NCI-H1105 (cell line): ENCODE results near the gene ABHD16A.

ENCODE experiments used
- DNase-seq: peaks from one replicate; lab custom pipeline; 2025; lab: John Stamatoyannopoulos, UW

ABHD16A gene

DNA sequence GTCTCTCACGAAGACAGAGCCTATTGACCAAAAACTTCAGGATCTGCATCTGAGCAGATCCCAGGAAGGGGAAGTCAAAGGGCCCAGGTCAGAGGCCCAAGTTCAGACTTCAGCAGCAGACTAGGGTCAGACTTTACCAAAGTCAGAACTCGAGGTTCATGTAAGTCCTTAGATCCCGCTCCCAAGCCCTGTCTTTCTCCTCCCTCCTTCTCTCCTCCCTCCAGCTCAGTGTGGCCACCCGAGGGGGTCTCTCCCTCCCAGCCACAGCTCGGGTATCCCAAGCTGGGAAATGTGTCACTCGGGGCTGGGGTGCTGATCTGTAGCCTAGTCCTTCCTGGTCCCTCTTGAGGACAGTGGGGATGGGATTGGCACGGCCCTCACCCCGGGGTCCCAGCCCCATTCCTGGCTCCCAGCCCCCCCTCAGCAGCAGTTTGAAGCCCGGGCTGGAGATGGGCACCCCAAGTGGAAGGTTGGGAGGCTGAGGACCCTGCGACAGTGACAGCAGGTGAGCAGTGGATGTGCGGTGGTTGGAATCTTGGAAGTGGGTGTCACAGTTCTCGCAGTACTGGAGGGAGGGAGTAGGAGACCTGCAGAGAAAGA lies 40.9 kb downstream of the ABHD16A start:
- DNase-seq: no peak

DNA sequence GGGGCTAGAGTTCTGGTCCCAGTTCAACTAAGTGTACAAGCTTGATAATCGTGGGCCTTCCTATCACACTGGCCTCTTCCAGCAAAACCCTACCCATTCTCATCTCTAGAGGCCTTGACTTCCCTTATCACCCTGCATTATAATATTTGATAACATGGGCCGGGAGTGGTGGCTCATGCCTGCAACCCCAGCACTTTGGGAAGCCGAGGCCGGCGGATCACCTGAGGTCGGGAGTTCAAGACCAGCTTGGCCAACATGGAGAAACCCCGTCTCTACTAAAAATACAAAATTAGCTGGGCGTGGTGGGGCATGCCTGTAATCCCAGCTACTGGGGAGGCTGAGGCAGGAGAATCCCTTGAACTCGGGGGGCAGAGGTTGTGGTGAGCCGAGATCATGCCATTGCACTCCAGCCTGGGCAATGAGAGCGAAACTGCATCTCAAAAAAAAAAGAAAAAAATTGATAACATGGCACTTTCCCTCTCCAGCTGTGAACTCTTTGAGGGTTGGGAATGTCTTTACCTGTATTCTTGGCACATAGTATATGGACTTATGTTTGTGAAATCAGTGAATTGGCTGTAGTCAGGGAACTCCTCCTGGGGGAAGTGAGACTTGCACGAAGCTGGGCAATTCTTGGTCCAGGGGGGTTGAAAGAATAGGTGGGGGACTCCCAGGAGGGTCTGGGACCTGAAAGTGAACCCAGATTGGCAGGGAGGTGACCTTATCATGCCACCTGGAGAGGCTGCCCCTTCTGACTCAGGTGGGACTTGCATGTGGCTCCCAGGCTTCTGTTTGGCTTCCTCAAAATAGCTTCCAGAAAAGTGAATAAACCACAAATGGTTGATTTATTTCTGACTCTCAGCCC lies 41.6 kb downstream of the ABHD16A start:
- DNase-seq: no peak

DNA sequence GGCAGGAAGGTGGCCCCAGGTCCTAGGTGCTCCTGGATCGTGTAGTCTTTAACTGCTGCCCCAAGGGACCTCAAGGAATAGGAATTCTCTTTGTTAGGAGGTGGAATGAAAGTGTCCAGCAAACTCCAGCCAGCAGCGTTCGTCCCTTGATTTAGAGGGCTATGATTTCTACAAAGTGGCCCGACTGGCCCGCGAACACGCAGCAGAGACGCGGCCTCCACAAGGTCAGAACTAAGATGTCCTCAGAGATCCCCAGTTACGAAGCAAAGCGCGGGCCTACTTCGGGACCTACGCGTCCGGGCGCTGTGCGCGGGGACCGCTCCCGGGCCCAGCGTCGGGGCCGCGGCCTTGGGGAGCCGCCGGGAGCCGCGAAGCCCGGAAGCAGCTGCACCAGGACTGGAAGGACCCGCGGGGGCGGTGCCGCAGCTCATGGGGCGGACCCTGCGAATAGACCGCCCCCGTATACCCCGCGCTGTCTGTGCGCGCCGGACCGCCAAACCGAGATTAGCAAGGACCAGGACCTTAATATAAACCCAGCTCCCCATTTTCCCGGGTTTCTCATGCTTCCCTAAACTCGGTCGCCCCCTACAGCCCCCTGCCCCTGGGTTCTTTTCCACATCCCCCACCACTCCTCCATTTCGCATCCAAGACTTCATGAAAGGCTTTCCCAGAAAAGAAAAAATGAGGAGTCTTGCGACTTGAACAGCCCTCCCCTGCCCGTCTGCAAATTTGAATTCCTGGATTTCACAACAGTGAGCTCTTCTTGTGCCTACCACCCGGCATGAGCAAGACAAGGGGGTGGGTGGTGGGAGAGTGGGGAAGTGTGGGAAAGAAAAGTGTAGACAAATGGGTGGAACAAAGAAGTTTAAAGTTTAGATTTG lies 42.5 kb downstream of the ABHD16A start, which contains the start of gene C6orf47:
TSS of gene C6orf47 (minus strand) at position 398 of the 881 bp plus-strand sequence. CDS start 831 bp downstream, outside the sequence.
- DNase-seq: peak; percentile 83

DNA sequence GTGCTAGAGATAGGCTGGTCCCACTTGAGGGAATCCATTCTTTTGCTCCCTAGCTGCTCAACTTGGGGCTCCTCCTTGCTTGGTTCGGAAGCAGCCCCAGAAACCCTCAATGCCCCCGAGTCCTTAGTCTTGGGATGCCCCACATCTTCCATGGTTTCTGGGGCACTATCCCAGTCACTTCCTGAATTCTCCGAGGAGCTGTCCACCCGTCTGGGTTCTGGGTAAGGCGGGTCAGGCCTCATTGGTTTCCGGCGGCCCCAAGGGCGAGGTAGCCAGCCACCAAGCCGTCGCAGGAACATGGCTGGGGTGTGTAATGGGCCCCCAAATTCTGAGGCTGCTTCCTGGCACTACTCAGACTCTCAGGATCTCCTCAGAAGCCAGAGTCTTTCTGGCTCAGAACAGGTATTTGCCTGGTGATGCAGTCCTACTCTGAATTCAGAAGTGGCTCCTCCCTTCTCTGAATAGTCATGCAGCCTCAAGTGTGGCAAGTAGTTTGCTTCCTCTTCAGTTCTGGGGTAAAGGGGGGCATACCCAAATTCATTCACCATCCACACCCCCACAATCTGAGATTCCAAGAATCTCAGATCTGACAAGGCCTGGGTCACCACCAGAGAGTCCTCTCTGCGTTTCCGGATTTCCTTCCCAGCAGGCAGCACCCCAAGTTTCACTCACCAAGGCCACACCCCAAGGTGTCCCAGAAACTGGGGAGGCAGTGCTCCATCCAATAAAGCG lies 43.3 kb downstream of the ABHD16A start:
- DNase-seq: no peak

DNA sequence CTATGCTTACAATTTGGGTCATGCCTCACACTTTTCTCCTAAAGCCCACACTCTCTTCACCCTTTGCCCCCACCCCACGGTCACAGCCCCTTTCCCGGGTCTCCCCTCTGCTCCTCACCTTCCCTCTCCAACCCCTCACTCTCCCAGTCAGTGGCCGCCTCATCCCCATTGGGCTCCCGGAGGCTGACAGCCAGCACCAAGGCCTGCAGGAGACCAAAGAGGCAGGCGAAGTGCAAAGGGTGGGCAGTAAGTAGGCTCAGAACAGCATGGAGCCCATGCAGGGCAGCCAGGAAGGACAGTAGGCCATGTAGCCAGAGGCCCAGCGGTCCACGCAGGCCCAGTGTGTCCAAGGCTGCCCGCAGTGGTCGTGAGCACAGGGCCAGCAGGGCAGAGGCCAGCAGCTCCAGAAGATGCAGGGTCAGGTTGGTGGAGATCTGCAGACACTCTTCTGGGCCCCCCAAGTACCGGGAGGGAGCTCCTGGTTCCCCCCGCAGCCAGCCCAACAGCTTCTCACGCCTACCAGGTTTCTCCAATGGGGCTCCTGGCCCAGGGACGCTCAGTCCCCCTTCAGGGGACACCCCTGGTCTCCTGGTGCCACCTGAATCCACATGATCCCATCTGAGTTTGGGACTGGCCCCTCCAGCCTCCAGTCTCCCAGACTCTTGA lies 44.0 kb downstream of the ABHD16A start:
- DNase-seq: no peak

DNA sequence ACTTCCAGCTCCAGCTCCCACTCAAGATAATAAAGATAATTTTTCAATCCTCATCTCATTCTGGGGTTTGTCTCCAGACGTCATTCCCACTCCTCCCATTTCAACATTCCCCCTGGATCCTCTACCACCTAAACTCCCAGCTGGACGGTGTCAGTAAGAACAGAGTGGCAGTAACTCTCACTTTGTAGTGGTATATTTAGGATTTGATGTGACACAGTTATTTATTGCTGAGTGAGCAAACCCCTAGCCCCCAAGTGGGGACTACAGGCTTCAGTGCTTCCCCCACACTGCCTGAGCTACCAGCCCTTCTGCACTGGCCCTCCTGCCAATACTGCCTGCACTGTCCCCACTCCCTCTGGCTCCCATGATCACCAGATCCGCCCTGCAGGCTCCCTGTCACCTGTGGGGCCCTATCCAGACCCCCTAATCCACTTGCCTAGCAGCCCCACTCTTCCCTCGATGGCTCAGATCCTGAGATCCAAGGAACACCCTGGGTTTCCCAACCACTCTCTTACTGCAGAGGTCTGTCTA lies 44.9 kb downstream of the ABHD16A start:
- DNase-seq: no peak

DNA sequence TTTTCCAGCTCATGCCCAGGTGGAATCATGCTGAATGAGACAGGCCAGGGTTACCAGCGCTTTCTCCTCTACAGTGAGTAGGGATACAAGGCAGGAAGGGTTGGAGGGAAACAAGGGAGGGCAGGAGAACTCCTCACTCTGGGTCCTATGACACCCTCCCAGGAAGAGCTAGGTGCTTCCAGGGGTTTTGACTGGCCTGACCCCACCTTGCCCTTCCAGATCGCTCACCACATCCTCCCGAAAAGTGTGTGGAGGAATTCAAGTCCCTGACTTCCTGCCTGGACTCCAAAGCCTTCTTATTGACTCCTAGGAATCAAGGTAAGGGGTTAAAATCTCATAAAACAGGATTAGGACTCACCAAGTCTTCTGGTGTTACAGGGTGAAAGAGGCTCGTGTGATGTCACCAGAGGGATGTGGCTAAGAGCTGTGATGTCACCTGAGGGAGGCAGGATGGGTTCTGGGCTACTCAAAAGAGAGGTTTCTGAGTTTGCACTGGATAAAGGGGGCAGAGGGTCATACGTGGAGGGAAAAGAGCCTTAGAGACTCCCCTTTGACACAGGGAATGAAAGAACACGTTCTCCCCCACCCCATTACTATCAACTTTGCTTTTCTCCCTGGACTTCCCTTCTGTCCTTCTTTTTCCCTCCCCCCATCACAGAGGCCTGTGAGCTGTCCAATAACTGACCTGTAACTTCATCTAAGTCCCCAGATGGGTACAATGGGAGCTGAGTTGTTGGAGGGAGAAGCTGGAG lies 45.5 kb downstream of the ABHD16A start:
- DNase-seq: no peak

DNA sequence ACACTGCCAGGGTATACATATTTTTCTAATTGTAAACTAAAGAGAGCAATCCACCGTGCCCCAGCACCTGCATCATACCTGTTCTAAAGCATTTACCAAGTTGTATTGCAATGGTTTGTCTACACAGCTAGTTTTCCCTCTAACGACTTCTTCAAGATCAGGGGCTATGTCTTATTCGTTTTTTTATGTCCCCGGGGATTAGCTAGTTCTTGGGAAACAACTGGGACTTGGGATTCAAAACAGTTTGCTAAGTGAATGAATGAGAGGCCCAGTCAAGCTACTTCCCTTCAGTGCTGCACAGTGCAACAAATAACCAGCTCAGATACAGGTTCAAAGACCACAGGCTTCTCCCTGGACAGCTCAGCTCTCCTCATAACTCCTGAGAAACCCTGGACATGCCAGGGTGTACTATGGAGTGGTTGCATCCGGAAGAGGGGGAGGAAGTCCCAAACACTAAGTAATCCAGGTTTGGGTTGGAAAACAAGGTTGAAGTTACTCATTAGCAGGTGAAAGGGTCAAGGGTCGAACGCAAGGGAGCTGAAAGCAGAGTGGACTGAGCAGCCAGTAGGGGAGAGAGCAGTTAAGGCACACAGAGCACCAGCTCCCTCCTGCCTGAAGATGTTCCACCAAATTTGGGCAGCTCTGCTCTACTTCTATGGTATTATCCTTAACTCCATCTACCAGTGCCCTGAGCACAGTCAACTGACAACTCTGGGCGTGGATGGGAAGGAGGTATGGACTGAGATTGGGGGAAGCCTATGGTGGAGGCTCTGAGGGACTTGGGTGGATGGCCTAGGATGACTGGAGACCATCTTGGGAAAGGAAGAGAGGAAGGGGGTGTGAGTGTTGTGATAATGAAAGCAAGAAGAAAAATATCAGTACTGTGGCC lies 47.5 kb downstream of the ABHD16A start, which contains the start of gene APOM:
TSS of gene APOM (plus strand) at position 546 of the 889 bp plus-strand sequence. CDS start at position 619, 73 bp downstream.
- no peak for DNase-seq

DNA sequence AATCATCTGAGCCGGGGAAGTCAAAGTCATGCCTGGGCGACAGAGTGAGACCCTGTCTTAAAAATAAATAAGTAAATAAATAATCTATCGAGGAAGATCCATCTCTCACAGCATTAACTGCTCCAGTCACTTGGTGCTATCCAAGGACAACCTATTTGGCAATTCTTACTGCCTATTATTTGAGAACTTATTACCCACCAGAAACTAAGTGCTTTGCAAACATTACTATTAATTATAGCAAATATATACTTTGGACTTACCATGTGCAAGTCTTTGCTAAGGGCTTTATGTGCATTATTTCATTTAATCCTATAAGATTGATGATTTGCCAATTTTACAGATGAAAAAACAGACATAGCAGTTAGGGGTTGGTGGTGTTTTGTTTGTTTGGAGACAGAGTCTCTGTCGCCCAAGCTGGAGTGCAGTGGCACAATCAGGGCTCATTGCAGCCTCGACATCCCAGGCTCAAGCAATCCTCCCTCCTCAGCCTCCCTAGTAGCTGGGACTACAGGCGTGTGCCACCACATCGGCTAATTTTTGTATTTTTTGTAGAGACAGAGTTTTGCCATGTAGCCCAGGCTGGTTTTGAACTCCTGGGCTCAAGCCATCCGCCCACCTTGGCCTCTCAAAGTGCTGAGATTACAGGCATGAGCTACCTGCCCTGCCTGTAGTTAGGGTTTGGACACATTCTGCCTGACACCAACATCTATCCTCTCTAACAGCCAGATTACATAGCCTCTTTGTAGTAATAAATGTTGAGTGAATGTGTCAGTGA lies 48.4 kb downstream of the ABHD16A start:
- no peak for DNase-seq

DNA sequence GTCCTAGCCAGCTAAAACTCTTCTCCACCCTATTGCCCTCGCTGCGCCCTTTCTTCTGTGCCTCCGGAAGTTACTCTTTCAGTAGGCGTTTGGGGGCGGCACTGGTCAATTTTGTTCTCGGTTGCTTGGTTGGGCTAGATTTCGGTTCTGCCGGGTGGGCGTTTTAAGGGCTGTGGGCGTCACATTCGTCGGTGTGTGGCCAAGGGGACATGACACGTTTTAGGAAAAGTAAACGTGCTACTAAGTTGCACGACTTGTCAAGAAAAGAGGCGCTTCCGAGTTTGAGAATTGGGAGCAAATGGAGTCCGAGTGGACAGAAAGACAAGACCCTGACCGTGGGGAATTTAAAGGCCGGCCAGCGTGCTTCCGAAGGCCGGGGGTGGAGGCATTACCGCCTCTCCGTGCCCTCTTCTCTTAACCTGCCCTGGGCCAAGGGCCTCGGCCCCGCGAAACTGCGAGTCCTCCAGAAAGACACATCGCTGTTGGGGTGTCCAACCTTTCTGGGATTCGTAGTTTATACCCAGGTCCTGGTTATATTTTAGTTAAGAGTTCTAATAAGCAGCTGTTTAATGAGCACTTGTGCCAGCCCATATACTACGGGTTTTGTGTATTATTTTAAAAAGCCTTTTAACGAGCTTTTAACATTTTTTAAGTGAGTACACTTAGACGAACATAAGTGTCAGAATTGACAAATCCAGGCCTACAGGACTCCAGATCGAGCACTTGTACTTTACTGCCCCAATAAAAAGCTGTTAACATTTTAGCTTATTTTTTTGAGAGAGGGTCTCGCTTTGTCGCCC lies 50.0 kb downstream of the ABHD16A start:
- DNase-seq: peak; percentile 94

DNA sequence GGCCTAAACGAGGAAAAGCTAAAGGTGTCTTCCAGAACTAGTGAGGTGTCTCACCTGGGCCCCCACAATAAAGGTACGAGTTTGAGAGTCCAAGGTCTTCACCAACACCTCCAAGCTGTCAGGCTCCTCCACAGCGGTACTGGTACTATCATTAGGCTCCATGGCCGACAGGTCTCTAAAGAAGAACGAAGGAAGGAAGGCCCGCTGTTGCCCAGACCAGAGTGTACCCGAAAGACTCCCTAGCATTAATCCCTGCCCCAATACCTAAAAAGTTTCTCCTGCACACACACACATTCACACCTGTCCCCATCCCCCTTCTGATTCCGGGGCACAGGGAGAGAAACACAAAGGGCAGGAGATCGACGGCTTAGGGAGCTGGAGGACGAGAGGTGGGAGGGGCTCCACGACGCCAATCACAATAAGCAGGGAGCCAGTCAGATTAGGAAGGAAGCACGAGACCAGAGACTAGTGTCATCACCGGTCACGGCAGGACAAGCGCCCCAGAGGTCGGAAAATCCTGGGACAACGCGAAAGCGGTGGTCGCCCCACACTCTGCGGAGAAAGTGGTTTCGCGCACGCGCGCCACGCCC lies 51.4 kb downstream of the ABHD16A start:
- DNase-seq: peak; percentile 58

DNA sequence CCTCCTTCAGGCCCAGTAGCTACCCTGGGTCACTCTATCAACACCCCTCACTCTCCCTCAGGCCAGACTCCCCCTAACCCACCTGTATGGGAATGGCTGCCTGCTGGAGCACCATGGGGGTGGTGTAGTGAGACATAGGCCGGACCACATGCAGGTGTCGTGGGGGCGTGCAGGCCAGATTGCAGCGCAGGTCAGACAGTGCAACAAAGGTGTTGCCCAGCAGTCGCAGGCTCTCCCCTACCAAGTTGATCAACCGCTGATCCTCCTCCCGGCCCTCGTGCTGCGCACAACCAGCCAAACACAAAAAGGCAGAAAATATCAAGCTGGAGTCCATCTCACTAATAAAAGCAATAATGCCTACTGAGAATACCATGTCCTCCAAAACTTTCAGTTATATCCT lies 57.8 kb downstream of the ABHD16A start:
- DNase-seq: no peak

DNA sequence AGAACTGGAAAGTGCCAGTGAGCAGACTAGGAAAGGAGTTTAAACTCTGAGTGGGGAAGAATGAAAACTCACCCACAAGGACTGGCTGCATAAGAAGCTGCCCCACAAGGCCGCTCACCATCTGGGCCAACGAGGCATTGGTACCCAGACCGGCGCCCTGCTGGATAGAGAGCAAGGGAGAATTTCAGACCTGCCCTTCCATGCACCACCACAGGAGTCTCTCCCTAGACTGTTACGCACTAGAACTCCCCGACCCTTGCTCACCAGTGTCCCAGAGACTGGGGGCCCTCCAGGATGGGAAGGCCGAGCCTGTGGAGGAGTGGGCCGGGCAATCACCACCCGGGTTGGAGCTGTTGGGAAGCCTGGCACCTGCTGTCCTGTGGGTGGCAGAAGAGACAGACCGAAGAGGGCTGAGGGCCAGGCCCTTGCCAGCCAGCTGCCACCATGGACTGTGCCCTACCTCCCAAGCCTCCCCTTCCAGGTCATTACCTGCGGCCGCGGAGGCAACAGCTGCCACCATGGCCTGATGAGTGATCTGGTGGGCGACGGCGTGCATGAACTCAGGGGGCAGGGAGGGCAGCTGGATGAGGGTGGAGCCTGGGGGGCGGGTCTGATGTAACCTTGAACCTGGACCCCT lies 59.2 kb downstream of the ABHD16A start:
- no peak for DNase-seq

DNA sequence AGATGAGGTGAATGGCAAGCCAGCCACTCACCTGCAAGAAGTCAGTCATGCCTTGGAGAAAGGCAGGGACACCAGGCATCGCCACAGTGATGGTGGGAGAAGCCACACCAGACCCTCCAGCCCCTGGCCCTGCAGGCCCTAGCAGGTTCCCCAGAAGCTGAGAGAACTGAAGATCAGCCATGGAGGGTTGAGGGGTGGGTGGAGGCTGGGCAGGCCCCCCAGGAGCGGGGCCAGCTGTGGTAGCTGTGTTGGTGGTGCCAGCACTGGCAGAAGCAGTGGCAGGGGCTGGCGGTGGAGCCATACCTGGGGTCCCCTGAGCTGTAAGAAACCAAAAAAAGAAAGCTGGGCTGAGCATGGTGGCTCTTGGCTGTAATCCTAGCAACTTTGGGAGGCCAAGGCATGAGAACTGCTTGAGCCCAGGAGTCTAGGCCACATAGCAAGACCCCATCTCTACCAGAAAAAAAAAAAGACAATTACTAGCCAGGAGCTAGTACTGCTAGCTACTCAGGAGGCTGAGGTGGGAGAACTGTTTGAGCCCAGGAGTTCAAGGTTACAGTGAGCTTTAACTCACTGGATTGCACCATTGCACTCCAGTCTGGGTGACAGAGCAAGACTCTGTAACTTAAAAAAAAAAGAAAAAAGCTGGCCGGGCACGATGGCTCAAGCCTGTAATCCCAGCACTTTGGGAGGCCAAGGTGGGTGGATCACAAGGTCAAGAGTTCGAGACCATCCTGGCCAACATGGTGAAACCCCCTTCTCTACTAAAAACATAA lies 60.1 kb downstream of the ABHD16A start:
- DNase-seq: no peak

DNA sequence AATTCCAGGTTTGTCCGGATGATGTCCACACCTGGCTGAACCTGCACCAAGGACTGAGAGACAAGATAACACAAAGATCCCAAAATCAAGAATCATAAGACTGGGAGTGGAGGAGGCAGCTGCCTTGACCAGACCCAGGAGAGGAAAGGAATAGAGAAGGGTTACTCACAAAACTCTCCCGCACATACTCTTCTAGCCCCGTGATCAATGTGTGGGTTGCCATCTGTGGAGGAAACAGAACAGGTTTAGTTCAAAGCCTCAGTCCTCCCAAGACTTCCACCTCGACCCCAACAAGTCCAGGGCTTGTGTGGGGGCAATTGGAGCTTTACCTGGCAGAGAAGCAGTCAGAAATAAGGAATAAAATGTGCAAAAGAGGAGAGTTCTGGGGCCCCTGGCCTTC lies 61.8 kb downstream of the ABHD16A start:
- no peak for DNase-seq

DNA sequence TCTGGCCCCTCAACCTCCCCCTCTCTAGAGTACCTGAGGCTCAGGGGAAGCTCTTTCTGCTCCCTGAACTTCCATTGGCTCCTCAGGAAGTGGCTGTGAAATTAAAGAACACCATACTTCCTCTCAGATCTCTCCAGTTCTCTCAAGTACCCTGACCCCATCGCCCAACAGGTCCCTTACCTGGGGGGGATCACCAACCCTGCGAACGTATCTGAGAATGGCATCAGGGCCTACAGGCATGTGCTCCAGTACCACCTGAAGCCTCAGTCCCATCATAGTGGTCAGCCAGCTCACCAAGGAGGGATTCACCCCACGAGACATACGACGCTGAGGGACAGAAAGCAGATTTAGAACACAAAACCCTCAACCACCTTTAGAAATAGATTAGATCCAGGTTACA lies 62.5 kb downstream of the ABHD16A start:
- no peak for DNase-seq
